CD4-positive, alpha-beta T cell (primary cell): ENCODE results near the gene FBXL19. TPM values are rescaled to one million over a fixed set of nuclear protein-coding genes. Genes with fewer than 3 reads are reported as not detected.

ENCODE experiments used
- ATAC-seq: fragments of 200-7000 bp; cut with Tn5 transposase; one replicate; pipeline ENCODE4 v1.10.0; 2022; ENCODE audit warnings: mild to moderate bottlenecking; ENCODE audit not compliant: poor library complexity
- CTCF ChIA-PET: fragments of 350-600 bp; sonication (Branson Sonifier 250); formaldehyde crosslinking; loops from one replicate; lab custom pipeline; 2021; ENCODE audit warnings: antibody characterized with exemption, inconsistent platforms; lab: Charles Lee
- POLR2A ChIA-PET: fragments of 350-600 bp; sonication (Branson Sonifier 250); formaldehyde crosslinking; loops from one replicate; lab custom pipeline; 2021; ENCODE audit warnings: antibody characterized with exemption, inconsistent platforms; lab: Charles Lee
- DNase-seq, 14 experiments: peaks; one replicate each; pipeline ENCODE4 v3.0.0-alpha.2; 2013 to 2020; ENCODE audit warnings: mixed read lengths in 2 of 14
- H3K27ac ChIP-seq, 2 donors: one replicate each; pipeline versions ENCODE4 v1.5.1 to v1.7.0; 2013; ENCODE audit warnings: low read length in 2 of 2, low read depth in 1 of 2, mild to moderate bottlenecking in 1 of 2
- H3K27me3 ChIP-seq, 2 experiments: 1 replicate in 1 of 2; 2 replicates in 1 of 2; pipeline versions ENCODE4 v1.6.1 to v1.7.0; 2013; ENCODE audit warnings: low read length in 2 of 2, control low read depth in 1 of 2, mild to moderate bottlenecking in 1 of 2, moderate library complexity in 1 of 2; ENCODE audit not compliant: insufficient read depth in 2 of 2, control insufficient read depth in 1 of 2
- H3K36me3 ChIP-seq: one replicate; pipeline ENCODE4 v1.6.1; 2013; ENCODE audit warnings: low read length, control low read depth; ENCODE audit not compliant: insufficient read depth
- H3K4me1 ChIP-seq: one replicate; pipeline ENCODE4 v1.6.1; 2013; ENCODE audit warnings: low read length, control low read depth; ENCODE audit not compliant: insufficient read depth
- H3K4me3 ChIP-seq: one replicate; pipeline ENCODE4 v1.5.1; 2013; ENCODE audit warnings: mild to moderate bottlenecking, low read length, moderate library complexity
- H3K9me3 ChIP-seq, 2 experiments: 1 replicate in 1 of 2; 2 replicates in 1 of 2; pipeline versions ENCODE4 v1.6.1 to v1.7.0; 2013; ENCODE audit warnings: low read length in 2 of 2, mild to moderate bottlenecking in 2 of 2, control low read depth in 1 of 2, moderate library complexity in 1 of 2; ENCODE audit not compliant: control insufficient read depth in 1 of 2, insufficient read depth in 1 of 2
- H3K27ac Mint-ChIP-seq: one replicate; pipeline ENCODE4 v1.8.0; 2020; ENCODE audit warnings: mixed read lengths
- H3K27me3 Mint-ChIP-seq: one replicate; pipeline ENCODE4 v1.8.0; 2021; ENCODE audit warnings: mixed read lengths
- H3K36me3 Mint-ChIP-seq: one replicate; pipeline ENCODE4 v1.8.0; 2021; ENCODE audit warnings: low read depth, mixed read lengths
- H3K4me1 Mint-ChIP-seq: one replicate; pipeline ENCODE4 v1.8.0; 2021; ENCODE audit warnings: low read depth, mixed read lengths
- H3K4me3 Mint-ChIP-seq: one replicate; pipeline ENCODE4 v1.8.0; 2020; ENCODE audit warnings: mild to moderate bottlenecking, mixed read lengths
- H3K9me3 Mint-ChIP-seq: one replicate; pipeline ENCODE4 v1.8.0; 2020; ENCODE audit warnings: mixed read lengths
- CTCF ChIP-seq: fragments of 200-600 bp; IDR thresholded peaks from one replicate; pipeline ENCODE4 v1.8.0; 2022; ENCODE audit warnings: antibody characterized with exemption, mild to moderate bottlenecking
- intact Hi-C, 2 experiments: fragments of 100-400 bp; cut with DNase I in 1 of 2; cut with micrococcal nuclease in 1 of 2; formaldehyde crosslinking; loops; one replicate each; pipeline versions ENCODE4 v1.15.1 to v1.9.0; 2023 to 2025; cut with DNase I, micrococcal nuclease
- total RNA-seq, 174 experiments: library from RNA in 2 of 174; stranded (reverse) in 2 of 174; gene quantifications; one replicate each; pipeline ENCODE4 v1.2.3 and lab custom pipeline; 2021 to 2026

Gene FBXL19
- total RNA-seq, 2 experiments from 2014 or later = 7.5 to 8.9 TPM

- Histone ChIP-seq H3K4me1 (peaks cover 31% of the 10 kb centered on the region), H3K27me3 (no peaks in the 10 kb centered on the region), H3K4me3 (peak within 1 kb of the TSS; percentile 70), H3K27ac (peak within 1 kb of the TSS; percentile 56 to 58), H3K9me3 (peaks cover 0 to 6% of the 10 kb centered on the region in 2 experiments), H3K36me3 (peaks cover 4% of the 10 kb centered on the region)
- no peaks in the 10 kb centered on the region for H3K9me3 Mint-ChIP-seq
- ChIA-PET CTCF (interaction anchor here (1.2 kb wide), 1 partner anchor 193 kb away, joined by 4 read pairs; no protein-coding TSS in a partner anchor), POLR2A (interaction anchor here (0.6 to 1.7 kb wide), 11 partner anchors 8 to 920 kb away, joined by 3 to 7 read pairs (median 3); partner anchors contain the start of genes KAT8, PYCARD and SETD1A)
- H3K36me3 Mint-ChIP-seq = peaks cover 7% of the 10 kb centered on the region
- peak in 8 of 14 experiments; percentile 22 to 70 (median 48) for DNase-seq
- H3K27ac Mint-ChIP-seq = peak within 1 kb of the TSS; percentile 76
- H3K4me1 Mint-ChIP-seq = peaks cover 19% of the 10 kb centered on the region
- peak; percentile 48 for ATAC-seq
- TF ChIP-seq CTCF = no peak
- H3K27me3 Mint-ChIP-seq = no peaks in the 10 kb centered on the region
- peak within 1 kb of the TSS; percentile 86 for H3K4me3 Mint-ChIP-seq
- intact Hi-C loops = no loop called here
Measured at GRCh38 chr16:30948667-30949649, 25.6 kb downstream of the FBXL19 start, which contains the start of gene ORAI3. Gene ORAI3 (plus strand): TSS chr16:30949068. CDS start chr16:30949290, 222 bp downstream.

- Mint-ChIP-seq H3K4me3 (peak overlapping the region; percentile 86), H3K9me3 (no peaks in the 10 kb centered on the region), H3K4me1 (peaks cover 19% of the 10 kb centered on the region), H3K36me3 (no peaks in the 10 kb centered on the region), H3K27ac (peak overlapping the region; percentile 76), H3K27me3 (no peaks in the 10 kb centered on the region)
- intact Hi-C loops = loop anchor here in 1 of 2 experiments (10.0 kb wide), 2 partner anchors 125 to 915 kb away; partner anchors contain the start of genes ZNF646 and ZNF668
- Histone ChIP-seq H3K4me1 (peaks cover 35% of the 10 kb centered on the region), H3K36me3 (no peaks in the 10 kb centered on the region), H3K27me3 (no peaks in the 10 kb centered on the region), H3K4me3 (peak overlapping the region; percentile 70), H3K27ac (peak overlapping the region; percentile 49 to 56), H3K9me3 (peaks cover 0 to 6% of the 10 kb centered on the region in 2 experiments)
- CTCF ChIA-PET = interaction anchor here (1.2 to 1.3 kb wide), 2 partner anchors 8 to 192 kb away, joined by 4 to 6 read pairs; no protein-coding TSS in a partner anchor
- TF ChIP-seq CTCF = no peak
- POLR2A ChIA-PET = interaction anchor here (0.6 to 1.7 kb wide), 13 partner anchors 8 to 920 kb away, joined by 3 to 7 read pairs (median 3); partner anchors contain the start of genes KAT8, PYCARD and SETD1A
- peak in 7 of 14 experiments; percentile 11 to 60 (median 42) for DNase-seq
- ATAC-seq = peak; percentile 42
Measured at GRCh38 chr16:30949650-30950515, 26.5 kb downstream of the FBXL19 start.
